Raji (cell line): ENCODE measurements around the gene HMGB4.

Experiments used
- POLR2A ChIP-seq: IDR thresholded peaks from 2 replicates; pipeline ENCODE4 v1.6.1; 2011; ENCODE audit warnings: low read depth, low read length, control low read depth; ENCODE audit not compliant: insufficient read depth

The HMGB4 gene, protein sequence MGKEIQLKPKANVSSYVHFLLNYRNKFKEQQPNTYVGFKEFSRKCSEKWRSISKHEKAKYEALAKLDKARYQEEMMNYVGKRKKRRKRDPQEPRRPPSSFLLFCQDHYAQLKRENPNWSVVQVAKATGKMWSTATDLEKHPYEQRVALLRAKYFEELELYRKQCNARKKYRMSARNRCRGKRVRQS

DNA sequence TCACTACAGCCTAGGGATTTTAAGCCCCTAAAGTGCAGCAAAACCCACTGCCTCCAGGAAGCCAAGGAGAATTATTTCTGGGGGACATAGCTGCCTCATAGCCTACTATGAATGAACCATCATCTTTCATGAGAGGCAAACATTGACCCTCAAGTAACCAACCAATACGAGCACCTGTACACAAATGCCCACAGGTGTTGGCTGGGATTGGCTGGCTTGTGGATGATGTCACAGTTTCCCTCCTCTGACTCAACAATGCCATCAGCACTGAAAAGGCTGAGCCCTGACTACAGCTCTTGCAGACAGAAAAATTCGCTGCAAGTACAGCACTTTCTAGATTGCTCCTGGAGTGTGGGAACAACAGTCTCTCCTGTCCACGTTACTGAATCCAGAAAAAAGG, at the start of gene HMGB4:
HMGB4 (plus strand) TSS at position 301 of the 400 bp plus-strand sequence. CDS start 113 bp downstream, outside the sequence.
- no peak for TF ChIP-seq POLR2A

DNA sequence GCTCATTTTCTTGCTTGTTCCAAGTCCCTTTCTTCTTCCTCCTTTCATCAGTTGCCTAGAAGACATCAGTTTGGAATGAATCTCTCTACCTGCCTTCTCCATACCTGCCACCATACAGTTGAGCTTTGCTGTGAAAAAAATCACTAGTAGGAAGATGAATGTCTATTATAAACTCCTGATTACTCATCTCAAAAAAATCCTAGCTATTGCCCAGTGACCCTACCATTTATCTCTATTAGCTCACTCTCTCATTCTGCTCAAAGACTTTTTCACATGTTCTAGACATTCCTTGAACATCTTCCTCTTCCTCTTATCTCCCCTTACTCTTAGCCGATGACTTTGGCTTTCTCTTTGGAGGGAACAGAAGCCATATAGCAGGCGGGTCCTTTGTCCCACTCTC, 49.7 kb upstream of the HMGB4 start:
- no peak for TF ChIP-seq POLR2A

DNA sequence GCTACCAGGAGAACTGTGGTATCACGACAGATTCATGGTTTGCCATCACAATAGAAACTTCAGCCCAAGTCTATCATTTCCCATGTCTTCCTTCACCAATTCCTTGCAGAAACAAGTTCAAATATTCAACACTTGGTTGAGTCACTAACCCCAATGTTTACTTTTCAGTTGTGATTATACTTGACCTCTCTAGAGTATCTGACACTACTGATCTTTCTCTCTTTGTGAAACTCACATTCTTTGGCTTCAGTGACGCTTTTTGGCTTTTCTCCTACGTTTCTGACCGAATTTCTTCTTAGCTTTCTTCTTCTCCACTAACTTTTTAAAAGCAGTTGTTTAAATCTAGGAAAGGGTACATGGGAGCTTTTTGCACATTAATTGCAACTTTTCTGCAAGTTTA, 48.8 kb upstream of the HMGB4 start:
- TF ChIP-seq POLR2A = no peak

DNA sequence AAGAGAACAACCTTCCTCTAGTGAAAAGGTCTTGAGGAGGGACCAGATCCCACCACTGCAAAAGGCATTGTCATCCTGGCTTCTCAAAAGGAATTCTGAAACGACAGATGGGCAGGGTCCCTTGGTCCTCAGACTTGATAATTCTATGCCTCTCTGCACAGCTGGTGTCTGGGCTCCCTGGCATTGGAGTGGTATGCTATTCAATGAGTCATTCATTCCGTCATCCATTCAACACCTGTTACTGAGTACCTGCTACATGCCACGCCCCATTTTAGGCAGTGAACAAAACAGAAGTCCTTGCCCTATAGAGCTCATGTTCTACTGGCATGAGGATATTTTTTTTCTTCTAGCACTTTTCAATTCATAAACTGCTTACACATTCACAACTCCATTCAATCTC, 45.8 kb upstream of the HMGB4 start:
- no peak for TF ChIP-seq POLR2A

DNA sequence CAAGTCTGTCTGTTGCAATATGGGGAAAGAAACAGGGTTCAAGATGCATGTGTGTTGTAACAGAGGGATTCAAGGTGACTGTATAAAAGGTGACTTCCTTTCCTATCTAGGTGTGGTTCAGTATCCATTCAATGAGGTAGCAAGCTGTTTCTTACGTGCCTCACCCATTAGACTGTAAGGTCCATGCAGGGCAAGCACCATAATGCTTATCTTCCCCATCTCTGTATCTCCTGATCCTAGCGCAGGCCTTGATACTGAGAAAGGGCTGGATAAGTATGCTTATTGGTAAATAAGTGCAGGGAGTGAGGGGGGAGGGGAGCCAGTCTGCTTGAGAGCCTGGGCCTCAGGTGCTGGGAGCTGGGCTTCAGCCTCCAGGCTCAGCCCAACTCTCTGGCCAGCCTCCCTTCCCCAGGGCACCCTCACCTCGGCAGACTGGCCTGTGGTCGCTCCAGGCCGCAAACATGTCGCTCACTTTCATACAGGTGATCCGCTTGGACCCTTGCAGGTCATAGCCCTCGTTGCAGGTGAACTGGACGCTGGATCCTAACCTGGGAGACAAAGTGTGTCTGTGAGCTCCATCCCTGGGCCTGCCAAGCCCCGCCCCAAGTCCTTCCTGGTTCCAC, 44.5 kb upstream of the HMGB4 start:
- TF ChIP-seq POLR2A = no peak

DNA sequence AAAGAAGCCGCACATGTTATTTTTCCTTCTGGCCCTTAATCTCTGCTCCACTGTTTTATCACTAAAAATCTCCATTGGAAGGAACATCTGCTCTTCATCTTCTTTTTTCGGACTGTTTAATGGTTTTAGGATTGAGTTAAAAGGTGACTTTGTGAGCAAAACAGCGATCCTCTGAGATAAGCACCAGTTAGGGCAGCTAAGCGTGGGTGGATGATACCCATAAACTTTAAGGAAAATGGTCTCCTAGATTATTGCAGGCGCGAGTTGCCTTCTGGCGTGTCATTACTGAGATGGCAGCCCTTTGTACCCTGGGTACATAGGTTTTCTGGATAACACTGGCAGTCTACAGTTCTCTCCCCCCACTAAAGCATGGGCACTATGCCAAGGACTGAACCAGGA, 44.0 kb upstream of the HMGB4 start:
- no peak for TF ChIP-seq POLR2A

DNA sequence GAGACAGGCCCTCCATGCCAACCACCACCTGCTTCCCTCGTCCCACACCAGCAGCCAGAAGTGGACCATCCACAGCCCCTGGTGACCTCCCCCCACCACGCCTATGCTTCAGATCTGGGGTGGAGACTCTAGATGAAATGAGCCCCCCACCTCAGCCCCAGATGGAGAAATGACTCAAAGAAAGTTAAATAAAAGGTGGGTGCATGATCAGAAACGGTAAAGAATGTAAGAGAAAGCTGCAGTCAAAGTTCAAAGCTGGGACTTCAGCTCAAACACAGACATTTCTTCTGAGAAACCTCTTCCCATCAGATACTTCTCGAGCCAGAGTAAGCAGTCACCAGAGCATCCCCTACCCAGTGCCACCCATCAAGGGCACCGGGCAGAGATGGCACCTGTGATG, 43.1 kb upstream of the HMGB4 start:
- TF ChIP-seq POLR2A = no peak

DNA sequence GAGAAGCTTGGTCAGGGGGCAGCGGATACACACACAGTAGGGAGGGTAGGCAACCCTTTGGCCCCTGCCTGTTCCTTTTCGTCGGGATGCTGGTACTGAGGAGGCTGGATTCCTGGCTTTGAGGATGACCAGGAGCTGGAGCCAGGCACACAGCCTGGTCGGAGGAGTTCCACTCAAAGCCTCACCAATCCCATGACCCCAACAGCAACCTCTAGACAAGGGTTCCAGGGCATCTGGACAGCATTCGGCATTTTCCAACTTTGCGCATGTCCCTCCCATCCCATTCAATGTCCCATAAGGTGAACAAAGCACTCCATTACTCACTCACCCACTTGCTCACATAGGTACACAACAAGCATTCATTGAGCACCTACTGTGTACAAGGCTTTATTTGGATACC, 42.6 kb upstream of the HMGB4 start:
- TF ChIP-seq POLR2A = no peak

DNA sequence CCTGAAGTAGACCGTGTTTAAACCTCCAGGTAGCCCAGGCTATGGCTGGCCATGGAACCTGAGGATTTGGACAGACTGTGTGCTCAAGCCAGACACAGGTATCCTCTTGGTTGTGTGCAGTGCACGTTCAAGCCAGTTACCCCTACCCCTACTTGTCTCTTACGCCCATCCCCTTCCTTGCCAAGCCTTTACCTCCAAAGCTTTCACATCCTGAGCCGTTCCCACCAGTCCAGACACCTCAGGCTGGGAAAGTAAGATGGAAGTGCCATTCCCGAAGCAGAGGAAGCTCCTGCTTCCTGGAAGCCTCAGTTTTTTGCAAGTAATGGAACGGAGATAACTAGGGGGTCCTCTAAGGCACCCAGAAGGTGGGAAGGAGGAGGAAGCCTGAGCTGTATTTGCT, 41.5 kb upstream of the HMGB4 start:
- no peak for TF ChIP-seq POLR2A

DNA sequence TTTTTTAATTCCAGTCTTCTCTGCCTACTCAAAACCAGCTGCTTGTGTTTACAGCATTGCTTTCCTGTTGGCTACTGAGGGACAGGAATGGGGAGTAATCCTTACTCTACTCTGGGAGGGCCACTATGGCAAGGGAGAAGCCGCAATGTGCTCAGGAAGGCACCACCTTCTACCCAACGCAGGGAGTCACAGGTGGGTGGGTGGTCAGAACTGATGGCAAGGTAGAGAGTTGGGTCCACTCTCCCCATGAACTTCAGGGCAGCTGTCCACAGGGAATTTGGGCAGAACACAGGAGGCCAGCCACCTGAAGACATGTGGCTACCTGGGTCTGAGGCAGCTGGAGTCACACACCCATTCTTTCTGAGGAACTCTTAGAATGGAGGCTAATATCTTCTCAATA, 40.5 kb upstream of the HMGB4 start:
- no peak for TF ChIP-seq POLR2A

DNA sequence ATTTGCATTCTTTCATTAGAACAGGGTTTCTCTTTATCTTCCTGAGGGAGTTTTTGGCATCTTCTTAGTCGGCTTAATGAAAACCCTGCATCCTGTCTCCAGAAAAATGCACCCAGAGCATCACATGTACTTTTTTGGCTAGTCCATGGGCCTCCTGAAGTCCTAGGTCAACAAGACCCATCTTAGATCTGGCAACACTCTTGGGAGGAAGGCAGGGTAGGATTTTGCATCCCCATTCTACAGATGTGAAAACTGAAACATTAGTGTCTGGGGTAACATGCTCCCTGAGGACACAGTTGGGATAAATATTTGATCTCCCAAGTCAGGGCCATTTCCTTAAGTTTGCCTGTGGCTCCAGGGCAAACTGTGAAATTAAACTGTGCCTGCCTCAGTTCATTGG, 40.0 kb upstream of the HMGB4 start:
- TF ChIP-seq POLR2A = no peak

DNA sequence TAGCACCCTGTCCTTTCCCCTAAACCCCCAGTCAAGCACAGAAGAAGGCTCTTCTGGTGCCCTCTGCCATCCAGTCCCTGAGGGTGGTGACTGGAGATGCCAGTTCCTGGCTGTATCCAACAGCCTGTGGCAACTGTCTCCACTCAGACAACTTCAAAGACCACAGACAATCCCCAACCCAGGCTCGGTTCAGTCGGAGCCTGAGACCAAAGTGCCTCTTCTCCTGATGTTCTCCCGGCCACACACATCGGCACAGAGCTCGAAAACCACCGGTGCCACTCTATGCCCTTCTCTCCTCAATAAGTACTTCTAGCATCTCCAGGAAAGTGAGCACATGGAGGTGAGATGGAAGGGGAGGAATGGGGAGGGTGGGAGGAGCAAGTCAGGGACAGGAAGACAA, 39.6 kb upstream of the HMGB4 start:
- TF ChIP-seq POLR2A = no peak

DNA sequence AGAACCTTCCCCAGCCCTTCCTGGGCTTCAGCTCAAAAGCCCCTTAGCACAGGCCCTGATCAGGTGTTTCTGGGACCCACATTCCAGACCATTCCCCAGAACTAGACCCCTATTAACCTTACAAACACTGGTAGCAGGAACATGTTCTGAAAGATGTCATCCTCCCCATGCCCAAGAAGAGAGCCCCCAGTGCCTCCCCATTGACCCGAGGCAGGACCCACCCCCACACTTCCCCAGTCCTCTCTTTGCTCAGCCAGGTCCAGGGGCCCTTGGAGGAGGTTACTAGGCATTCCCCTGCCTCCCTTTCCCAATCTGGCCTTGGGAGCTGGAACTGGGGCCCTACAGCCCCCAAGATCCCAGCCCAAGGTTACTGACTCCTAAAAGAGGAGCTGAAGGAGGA, 38.9 kb upstream of the HMGB4 start:
- TF ChIP-seq POLR2A = no peak

DNA sequence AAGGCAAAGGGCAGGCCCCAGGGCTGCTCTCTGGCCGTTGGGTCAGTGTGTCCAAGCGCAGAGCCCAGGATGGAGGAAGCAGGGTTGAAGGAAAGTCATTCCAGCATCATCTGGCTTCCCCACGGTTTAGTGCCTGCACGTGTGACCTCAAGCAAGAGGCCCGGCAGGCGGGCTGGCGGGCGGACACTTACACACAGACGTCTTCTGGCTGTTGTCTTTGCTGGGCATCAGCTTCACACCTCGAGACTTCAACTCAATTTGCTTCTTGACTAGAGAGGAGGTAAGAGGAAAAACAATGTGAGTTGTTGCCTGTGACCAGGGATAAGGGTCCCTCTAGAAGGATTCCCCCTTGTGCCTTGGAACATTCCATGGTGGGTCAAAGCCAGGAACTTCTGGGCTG, 38.4 kb upstream of the HMGB4 start:
- TF ChIP-seq POLR2A = no peak

DNA sequence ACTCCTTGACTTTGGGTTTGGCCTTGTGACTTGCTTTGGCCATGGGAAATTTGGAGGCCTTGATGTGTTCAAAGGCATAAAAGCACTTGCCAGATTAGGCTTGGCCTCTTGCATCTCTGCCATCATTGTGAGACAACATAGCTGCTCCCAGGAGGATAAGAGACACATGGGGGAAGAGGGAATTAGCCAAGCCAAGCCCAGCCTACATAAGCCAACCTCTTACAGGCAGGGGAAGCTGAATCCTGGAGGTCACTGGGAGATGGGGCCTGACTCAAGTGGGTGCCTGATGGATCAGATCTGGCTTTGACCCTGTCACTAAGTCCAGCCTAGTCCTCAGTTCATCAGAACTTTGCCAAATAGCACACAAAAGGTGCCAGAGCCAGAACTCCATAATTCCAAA, 37.6 kb upstream of the HMGB4 start:
- no peak for TF ChIP-seq POLR2A

DNA sequence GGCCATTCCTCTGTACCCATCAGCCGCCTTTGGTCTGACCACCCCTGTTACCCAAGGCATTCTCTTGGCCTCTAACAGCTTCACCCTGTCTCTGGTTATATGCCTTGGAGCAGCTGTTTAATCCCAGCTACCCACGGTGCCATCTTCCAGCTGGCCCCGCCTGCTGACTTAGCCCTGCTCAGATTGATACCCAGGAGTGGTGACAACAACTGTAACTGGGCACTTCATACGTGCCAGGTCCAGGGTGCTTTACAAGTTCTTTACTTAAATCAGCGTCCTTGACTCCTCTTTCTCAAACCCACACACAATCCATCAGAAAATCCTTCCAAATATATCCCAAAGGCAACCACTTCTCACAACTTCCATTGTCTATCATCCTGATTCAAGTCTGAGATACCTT, 37.2 kb upstream of the HMGB4 start:
- no peak for TF ChIP-seq POLR2A

DNA sequence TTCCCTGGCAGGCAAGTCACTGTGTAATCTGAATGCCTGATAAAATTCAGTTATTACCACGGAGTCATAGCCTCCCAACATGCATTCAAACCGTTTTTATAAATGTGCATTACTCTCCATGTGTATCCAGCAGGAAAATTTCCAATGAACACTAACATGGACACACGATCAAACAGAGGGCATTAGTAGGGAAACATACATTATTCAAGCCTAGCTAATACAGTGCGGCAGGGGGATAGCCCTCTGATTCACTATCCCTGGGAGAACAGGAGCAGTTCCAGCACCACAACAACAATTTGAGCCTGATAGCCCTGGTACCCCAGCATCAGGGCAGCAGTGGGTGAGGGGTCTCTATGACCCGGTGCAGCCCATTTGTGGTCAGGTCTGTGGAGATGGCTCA, 35.8 kb upstream of the HMGB4 start:
- no peak for TF ChIP-seq POLR2A
